ELF-1 (cell line): ENCODE data around the gene PRKG1.
A peak's percentile ranks its signal among the peaks of the same experiment; 100 is the strongest.

ENCODE experiments used
- DNase-seq: peaks from one replicate; pipeline ENCODE4 v3.0.0-alpha.2; 2016; ENCODE audit warnings: low read depth, low spot score

PRKG1 gene

GRCh38 chr10:52312942-52313255 lies 1238.6 kb downstream of the PRKG1 start:
- DNase-seq, result no peak

DNA sequence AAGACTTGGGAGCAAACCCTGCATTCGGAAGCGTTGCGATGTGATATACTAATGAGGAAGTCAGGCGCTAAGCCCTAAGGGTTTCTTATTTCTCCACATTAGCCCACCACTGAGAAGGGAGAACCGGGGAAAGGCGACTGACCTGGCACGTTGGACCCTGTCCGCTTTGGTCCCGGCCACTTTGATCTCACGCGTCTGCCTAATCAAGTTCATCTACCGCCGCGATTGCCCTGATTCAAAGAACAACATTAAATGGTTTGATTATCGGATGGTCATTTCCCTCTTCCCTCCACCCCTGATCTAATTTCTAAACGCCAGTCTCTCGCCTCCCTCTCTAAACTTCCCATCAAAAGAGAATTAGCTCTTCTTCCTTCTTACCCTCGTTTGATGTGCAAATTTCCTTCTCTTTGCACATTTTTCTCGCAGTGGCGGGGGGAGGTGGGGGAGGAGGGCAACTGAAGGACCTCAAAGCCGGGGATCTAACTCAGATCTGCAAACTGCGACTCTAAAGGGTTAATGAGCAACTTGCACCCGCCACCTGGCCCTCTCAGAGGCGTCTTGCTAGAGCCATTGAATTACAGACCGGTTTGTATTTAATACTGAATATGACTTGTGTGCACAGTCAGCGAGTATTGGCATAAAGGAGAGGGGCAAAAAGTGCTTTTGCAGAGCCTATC lies 1239.1 kb downstream of the PRKG1 start:
- DNase-seq, result peak; percentile 58

GRCh38 chr10:52313933-52314821 lies 1239.9 kb downstream of the PRKG1 start, which contains the start of gene DKK1:
Gene DKK1, plus strand, starts transcription at chr10:52314281. Its CDS starts 154 bp downstream, at chr10:52314435.
- peak; percentile 94 for DNase-seq

- DNase-seq, result no peak
Observed at GRCh38 chr10:52314822-52315552, 1240.7 kb downstream of the PRKG1 start.

- DNase-seq, result no peak
Observed at GRCh38 chr10:52316001-52316400, 1241.7 kb downstream of the PRKG1 start.

GRCh38 chr10:52316500-52316899 lies 1242.2 kb downstream of the PRKG1 start:
- no peak for DNase-seq

DNA sequence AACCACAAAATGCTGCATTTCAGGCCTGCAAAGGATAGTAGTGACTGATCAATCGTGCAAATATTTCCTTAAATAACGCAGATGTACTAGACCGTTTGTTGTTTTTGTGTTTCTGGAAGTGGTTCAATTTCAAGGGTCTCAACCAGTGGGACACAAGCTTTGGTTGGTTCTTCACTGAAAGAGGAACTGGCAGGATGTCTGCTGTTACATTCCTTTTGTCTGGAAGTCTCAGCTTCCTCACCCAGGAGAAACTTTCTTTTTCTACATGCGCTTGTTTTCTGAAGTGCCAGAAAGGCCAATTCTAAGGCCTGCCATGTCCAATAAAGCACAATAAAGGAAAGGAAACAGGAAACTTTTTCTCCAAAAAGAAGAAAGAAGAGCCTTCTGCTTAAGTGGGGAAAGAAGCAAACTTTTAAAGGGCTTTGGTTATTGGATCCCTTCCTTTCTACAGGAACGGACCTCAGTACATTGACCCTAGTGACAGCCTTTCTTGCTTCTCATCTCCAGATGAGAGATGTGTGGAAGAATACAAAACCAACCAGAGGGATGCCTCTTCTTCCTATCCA lies 1243.9 kb downstream of the PRKG1 start:
- DNase-seq, result no peak

- DNase-seq, result no peak
Observed at GRCh38 chr10:52318822-52319464, 1244.7 kb downstream of the PRKG1 start.

GRCh38 chr10:52319926-52320325 lies 1245.6 kb downstream of the PRKG1 start:
- no peak for DNase-seq

DNA sequence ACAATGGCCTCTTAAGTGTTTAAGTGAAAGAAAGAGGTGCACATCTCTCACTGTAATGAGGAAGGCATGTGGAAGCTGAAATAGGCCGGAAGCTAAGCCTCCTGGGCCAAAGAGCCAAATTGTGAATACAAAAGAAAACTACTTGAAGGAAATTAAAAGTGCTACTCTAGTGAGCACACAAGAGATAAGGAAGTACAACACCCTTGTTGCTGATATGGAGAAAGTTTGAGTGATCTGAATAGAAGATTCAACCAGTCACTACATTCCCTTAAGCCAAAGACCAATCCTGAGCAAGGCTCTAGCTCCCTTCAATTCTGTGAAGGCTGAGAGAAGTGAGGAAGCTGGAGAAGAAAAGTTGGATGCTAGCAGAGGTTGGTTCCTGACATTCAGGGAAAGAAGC lies 1248.0 kb downstream of the PRKG1 start:
- no peak for DNase-seq

- DNase-seq, result no peak
Observed at GRCh38 chr10:52322936-52323335, 1248.6 kb downstream of the PRKG1 start.

DNA sequence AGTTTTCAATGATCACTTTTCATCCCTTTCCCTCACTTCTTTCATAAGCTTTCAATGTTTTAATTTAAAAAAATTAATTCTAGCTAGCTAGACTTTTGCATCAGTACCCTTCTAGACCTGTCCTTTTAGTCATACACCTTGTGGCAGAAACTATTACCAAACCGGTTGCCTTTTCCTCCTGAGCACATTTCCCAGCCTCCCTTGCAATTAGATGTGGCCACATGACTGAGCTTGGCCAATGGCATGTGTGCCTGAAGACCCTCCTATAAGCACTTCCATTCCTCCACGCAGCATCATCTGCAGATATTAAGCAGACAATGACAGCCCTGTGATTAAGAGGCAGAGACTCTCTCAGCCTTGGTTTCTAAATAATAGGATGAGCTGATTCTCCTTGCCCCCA lies 1252.1 kb downstream of the PRKG1 start:
- no peak for DNase-seq

DNA sequence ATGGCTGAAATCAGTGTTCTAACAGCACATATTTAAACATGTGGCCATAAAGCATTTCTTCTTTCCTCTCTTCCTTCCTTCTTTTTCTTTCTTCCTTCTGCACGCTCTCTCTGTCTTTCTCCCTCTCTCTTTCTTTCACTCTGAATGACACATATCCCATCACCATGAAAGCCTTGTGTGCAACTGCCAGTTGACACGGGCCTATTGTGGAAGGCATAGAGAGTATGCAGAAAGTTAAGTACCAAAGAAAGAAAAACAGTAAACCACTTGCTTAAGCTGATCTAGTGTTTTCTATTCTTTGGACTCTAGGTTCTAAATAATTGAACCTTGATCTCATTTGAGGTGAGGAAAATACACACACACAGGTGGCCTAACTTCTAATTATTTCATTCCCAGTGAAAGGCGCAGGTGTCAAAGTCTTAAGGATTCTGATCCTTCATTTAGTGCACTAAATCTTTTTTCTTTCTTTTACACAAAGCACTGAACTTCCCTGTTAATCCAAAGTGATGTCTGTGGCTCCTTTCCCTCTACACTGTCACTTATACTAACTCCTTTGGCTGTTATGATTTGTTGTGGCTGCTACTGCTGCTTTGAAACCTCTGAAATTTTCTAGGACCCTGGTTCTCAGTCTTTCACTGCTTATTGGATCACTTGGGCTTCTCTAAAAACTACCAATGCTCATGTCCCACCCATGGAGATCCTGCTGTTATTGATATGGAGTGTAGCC lies 1257.5 kb downstream of the PRKG1 start:
- DNase-seq, result no peak

DNA sequence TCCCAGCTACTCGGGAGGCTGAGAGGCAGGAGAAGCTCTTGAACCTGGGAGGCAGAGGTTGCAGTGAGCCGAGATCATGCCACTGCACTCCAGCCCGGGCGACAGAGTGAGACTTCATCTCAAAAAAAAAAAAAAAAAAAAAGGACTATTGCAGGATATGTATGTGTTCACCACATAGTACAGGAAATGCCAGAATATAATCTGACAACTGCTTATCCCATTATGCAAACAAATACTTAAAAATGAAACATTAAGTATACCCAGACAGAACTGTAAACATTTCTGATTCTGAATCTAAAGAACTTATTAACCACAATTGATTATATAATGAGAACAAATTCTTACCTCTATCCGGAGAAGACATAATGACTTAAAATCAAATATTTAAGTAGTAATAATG lies 1258.5 kb downstream of the PRKG1 start:
- no peak for DNase-seq

DNA sequence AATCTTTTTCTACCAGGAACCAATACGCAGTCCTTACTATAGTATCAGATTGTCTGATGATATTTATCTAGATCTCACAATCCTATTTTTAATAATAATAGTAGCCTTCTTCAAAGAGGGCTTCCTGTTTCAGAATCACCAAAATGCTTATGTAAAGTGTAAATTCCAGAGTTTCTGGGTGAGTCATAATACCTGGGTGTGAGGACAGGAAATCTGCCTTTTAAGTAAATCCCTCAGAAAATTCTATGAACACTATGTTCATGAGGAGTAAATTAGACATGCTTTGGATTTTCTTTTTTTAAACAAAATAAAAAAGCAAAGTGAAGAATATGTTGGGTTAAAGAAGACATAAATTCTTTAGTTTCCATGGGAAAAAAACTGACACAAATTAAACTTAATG lies 1260.3 kb downstream of the PRKG1 start:
- no peak for DNase-seq

- DNase-seq, result no peak
Observed at GRCh38 chr10:52335665-52336064, 1261.4 kb downstream of the PRKG1 start.

DNA sequence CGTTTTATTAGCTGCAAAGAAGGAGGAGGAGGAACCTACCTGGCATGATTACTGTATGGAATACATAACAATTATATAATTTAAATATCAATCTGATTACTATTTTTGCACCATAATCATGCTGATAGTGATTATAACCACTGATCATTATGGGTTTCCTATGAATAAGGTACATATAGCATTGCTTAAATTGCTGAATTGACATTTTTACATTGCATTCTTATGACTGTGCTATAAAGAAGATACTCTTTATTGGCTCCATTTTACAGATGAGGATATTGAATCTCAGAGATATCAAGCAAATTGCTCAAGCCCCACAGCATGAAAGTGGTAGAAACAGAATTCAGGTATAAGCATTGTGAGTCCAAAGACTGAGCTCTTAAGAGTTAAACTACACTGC lies 1262.9 kb downstream of the PRKG1 start:
- no peak for DNase-seq

- DNase-seq, result no peak
Observed at GRCh38 chr10:52343439-52343838, 1269.2 kb downstream of the PRKG1 start.

DNA sequence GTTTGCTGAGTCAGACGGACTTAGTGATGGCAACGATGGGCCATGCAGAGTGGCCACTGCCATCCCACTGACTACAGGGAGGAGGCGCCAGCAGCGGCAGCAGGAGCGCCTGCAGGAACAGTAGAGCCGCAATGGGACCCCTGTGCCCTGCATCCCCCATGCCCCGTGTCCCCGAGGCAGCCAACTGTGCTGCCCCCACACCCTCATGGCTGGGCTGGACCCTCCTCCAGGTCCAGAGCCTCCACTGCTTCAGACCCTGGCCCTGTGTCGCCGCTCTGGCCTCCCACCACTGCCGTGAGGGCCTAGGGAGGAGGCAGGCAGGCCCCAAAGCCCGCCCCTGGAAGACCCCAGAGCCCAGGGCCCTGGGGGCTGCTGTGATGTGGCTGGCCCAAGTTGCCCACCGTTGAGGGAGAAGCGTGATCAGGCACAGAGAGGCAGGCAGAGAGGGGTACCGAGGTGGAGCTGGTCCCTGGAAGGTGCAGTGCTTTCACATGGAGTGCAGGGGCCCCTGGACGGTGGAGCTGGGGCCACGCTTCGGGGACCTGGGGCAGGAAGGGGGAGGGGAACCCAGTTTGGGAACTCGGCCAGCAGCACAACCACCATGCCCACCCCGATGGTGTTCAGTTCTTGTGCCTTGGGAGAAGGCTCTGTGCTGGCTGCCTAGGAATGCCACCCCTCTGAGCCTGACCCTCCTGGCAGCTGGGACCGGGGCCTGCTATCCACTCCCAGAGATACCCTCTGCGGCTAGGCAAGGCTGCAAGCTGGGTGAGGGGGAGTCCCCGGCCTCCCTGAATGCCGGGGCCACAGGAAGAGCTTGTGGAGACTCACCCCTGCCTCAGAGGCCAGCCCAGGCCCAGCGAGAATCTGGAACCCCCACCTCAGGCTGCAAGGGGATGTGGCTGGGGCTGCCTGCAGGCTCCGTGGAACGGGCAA lies 1272.4 kb downstream of the PRKG1 start:
- DNase-seq, result no peak

DNA sequence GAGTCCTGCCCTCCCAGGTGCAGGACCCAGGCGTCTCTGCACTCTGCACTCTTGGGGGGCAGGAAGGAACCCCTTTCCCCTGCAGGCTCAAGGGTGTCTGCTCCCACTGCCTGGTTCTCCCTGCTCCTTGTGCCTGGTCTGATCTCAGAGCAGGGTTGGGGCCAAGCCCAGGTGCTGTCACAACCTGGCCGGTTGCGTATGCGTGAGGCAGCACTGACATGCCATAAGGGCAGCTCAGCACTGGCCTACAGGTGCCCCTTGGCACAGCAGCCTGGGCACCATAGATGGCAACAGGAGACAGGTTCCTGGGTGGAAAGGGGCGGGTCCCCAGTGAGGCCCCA lies 1273.0 kb downstream of the PRKG1 start:
- DNase-seq, result no peak
